Left colon (tissue), 2 donors: ENCODE measurements around the gene ACOX3. TPM values are rescaled to one million over a fixed set of nuclear protein-coding genes. Genes with fewer than 3 reads are reported as not detected.
A peak's percentile ranks its signal among the peaks of the same experiment; 100 is the strongest.
"Not testable (repeated sequence)": the region's sequence is repeated elsewhere in the genome, so short reads cannot be mapped to it uniquely, and the experiment has no call there.

ENCODE experiments used
- ATAC-seq: fragments of 200-7000 bp; cut with Tn5 transposase; one replicate; pipeline ENCODE4 v1.9.1; 2020; ENCODE audit warnings: mild to moderate bottlenecking, moderate library complexity
- DNase-seq, 2 donors: peaks; one replicate each; pipeline ENCODE4 v3.0.0-alpha.2; 2020
- intact Hi-C, 2 donors: fragments of 100-400 bp; cut with DNase I in 1 of 2; cut with micrococcal nuclease in 1 of 2; formaldehyde crosslinking; loops; one replicate each; pipeline versions ENCODE4 v1.11.2 to v1.14.0; 2022; cut with DNase I, micrococcal nuclease
- total RNA-seq, 2 donors: library from RNA; stranded (reverse); fragmentation: NEBNext Ultra II Directional; extraction: Animal tissue kit (Norgen Biotek cat#: 25700); gene quantifications; one replicate each; pipeline ENCODE4 v1.2.1, GENCODE V29; 2021
- donor health status: DM: no; HTN: no; CAD: no.
- donor health status: DM: yes; HTN: yes; CAD: no.

Gene ACOX3
- total RNA-seq, 2 donors from 2014 or later: 25.9 to 29.7 TPM

DNA sequence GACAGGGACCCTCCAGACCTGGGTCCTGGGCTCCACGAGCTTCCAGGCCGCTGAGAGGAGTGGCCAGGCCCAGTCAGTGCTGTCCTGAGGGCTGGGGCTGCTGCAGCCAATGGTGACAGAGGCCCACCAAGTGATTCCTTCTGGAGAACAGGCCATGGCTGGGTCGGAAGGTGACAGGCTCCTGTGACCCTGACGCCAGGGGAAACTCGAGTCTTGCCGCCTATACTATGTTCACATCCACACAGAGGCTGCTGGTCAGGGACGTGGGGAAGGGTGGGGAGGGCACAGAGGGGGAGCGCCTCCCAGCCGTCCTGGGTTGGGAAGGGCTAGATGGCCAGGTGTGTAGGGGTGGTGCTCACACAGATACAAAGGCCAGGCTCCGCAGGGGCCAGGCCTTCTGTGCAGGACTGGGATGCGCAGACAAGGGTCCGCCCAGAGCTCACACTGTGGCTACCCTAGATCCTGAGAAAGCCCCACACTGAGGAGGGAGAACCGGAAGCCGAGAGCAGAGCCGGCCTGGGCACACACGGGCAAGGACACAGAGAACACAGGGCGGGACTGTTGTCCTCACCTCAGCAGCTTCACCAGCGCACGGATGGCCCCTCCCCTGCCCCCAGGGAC, 89.6 kb downstream of the ACOX3 start:
- intact Hi-C loops: no loop called here
- ATAC-seq (no peak), DNase-seq (no peak)

DNA sequence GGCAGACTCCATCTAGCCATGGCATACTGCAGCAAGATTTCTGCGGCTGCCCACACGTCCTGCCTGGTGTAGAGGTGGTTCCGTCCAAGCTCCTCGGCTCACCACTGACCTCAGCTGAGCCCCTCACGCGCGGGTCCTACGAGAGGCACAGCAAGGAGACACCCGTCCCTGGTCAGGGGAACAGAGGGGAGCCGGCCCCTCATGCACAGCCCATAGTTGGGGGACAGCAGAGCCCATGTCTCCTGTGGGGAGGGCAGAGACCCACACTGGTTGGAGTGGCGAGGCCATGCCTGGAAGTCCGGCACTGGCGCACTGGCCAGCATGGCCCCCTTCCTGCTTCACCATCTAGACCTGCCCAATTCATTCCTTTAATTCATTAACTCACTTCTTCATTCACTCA, 90.2 kb downstream of the ACOX3 start:
- ATAC-seq (no peak), DNase-seq (no peak)
- intact Hi-C loops: no loop called here

DNA sequence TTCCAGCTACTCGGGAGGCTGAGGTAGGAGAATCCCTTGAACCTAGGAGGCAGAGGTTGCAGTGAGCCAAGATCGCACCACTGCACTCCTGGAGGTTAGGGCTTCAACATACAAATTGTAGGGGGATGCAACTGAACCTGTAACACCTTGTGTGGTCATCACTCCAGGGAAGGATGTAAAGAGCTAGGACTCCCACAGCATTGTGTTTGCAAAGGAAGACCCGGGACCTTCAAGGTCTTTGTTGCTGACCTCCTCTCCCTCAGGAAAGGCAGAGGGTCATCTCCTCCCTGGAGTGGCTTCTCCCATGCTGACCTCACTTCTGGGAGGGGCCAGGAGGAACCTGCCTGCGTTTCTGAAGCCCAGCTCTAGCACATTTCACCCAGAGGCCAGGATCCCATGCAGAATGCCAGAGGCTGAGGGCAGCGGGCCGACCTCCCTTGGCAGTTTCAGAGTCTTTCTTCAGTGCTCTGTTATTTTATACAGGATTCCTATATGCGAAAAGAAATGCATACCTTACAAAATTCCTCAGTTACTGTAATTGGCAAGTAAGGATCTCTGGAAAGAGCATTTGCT, 90.8 kb downstream of the ACOX3 start:
- intact Hi-C loops: no loop called here
- DNase-seq (no peak), ATAC-seq (no peak)

GRCh38 chr4:8349236-8349635, 91.3 kb downstream of the ACOX3 start:
- ATAC-seq, DNase-seq, intact Hi-C loops: not testable (repeated sequence)

GRCh38 chr4:8348071-8348470, 92.5 kb downstream of the ACOX3 start:
- intact Hi-C loops: no loop called here
- ATAC-seq (no peak), DNase-seq (no peak)

DNA sequence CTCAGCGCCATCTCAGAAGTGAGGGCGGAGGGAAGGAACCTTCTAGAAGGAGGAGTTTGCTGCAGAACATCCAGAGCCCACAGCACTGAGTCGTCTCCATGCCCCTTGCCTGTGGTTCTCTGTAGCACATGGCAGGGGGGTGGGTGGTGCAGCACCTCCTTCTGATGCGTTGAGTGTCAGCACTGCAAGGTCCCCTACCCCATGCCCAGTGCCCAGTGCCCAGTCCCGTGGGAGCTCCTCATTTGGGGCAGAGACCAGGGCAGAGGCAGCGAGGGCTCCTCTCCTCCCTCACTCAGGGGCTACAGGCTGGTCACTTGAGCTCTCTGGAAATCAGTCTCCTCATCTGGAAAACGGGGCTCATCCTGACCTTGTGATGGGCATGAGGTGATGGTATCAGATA, 92.9 kb downstream of the ACOX3 start:
- intact Hi-C loops: no loop called here
- DNase-seq (no peak), ATAC-seq (no peak)

DNA sequence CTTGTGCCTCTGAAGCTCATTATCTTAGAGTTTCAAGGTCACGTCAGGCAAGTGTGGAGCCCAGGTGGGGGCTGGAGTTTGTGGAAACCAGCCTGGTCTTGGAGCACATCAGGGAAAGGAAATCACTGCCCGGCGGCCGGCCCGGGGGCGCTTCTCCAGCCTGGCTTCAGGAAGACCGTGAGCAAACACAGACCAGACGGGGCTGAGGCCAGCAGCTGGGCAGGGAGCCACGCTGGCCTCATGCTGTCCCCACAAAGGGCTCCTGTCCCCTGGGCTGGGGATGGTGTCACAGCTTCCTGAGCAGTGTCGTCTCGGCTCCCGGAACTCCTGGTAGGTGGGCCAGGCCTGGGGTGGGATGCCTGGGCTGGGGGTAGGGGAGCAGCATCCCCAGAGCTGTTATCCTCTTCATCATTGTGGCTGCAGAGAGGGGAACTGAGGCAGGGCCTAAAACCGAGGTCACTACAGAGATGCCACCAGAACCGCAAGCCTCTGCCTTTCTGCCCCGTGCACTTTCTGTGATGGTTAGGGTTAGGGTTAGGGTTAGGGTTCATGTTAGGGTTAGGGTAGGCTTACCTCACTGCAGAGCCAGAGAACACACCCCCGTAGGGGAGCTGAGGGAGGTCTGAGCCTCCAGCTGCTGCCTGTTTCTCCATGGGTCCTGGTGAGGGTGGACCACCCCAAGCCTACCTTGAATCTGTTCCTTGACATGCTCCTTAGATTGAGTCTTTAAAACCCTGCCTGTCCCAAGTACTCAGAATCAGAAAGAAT, 93.5 kb downstream of the ACOX3 start:
- intact Hi-C loops: no loop called here
- ATAC-seq (no peak), DNase-seq (no peak)

DNA sequence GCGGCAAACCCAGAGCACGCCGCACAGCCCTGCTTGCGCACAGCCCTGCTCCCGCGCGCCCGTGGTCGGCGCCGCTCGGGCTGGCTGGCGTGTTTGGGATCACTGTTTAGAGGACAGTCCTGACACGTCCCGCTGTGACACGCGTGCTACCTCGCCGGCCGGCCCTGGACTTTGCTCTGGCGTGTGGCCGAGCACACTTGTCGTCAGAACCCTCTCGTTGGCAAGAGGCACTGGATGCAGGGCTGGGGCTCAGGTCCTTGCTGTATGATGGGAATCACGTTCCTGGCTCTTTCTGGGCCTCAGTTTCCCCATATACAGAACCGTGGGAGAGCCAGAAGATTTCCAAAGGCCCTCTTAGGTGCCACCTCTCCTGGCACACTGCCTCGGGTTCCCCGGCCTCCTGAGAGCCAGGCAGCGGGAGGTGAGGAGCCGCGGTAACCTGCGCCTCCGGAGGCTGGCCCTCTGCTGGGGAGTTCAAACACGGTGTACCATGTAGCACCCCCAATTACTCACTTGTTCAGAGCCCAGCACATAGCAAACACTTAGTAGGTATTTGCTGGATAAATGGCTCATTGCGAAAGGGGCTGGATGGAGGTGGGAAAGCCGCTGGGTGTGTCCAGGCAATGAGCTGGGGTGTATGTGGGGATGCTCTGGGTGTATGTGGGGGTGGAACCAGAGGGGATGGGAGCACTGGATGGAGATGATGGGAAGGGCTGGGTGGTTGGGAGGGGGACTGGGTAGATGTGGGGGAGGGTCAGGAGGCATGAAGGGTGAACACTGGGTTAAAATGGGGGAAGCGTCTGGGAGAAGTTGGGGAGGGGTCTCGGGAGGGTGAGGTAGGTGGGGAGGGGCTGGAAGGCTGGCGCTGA, 94.3 kb downstream of the ACOX3 start:
- DNase-seq: no peak
- intact Hi-C loops: no loop called here

GRCh38 chr4:8345053-8345945, 95.2 kb downstream of the ACOX3 start:
- ATAC-seq (no peak), DNase-seq (no peak)
- intact Hi-C loops: no loop called here

More for the DNA sequence above, 94.3 kb downstream of the ACOX3 start:
- no peak for ATAC-seq

GRCh38 chr4:8344377-8344776, 96.1 kb downstream of the ACOX3 start:
- intact Hi-C loops: no loop called here
- ATAC-seq: no peak

DNA sequence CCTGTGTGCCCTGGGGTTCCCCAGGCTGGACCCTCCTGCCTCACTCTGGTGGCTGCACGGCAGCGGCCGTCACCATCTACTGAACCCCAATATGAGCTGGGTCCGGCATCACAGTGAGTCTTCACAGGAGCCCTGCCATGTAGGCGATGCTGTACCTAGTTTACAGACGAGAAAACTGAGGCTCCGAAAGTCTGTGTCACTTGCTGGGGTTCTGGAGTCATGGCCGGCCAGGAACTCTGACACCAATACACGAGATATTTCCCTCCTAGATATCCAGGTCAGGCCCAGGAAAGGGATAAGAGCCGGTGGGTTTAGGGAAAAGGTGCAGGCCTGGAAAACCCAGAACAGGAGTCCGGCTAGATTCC, 96.6 kb downstream of the ACOX3 start:
- intact Hi-C loops: no loop called here
- DNase-seq (no peak), ATAC-seq (no peak)

More at GRCh38 chr4:8344377-8344776, 96.1 kb downstream of the ACOX3 start:
- DNase-seq: no peak

DNA sequence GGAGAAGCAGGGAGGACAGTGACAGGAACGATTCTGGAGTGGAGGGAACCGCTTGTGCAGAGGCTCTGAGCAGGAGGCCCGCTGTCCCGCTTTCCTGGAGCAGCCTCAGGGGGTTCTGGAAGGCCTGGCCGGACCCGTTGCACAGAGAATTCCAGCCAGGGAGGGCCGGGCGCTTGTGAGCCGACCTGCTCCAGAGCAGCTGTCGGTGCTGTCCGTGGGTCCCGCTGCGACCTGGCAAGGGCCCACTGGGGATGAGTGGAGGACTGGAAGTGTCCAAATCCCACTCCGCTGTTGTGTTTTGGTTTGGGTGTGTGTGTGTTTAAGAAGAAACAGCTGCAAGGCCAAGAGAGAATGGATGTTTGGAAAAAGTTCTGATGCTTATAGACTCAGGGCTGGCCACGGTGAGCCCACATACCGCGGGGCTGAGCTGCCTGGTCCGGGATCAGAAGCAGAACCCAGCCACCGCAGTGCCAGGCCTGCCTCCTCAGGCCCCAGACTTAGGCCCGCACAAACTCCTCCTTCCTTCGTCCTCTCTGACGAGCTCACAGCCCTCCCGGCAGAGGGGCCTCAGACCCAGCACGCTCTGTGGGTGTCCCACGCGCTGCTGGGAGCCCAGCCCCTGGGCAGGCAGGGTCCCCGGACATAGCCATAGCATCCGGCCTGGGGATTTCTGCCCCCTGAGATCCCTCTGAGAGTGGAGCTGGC, 97.1 kb downstream of the ACOX3 start:
- intact Hi-C loops: no loop called here
- DNase-seq (no peak), ATAC-seq (no peak)

GRCh38 chr4:8342651-8343261, 97.8 kb downstream of the ACOX3 start:
- no peak for DNase-seq
- no peak for ATAC-seq
- intact Hi-C loops: no loop called here

DNA sequence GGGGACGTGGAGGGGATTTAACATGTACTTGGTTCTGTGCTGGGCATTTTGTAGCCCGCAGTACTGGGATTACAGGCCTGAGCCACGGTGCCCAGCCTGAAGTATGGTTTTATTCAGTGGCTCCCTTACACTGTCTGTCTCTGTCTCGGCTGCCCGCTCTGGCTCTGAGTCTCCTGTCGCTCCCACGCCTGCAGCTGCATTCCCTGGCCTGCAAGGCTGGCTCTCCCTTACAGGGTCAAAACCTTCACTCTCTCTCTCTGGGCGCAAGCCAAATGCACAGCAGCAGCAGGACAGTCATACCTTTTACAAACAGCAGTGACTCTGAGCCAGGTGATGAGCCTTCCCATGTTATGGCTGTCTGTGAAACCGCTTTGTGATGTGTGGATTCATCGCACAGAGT, 98.8 kb downstream of the ACOX3 start:
- intact Hi-C loops: no loop called here
- ATAC-seq (no peak), DNase-seq (no peak)

DNA sequence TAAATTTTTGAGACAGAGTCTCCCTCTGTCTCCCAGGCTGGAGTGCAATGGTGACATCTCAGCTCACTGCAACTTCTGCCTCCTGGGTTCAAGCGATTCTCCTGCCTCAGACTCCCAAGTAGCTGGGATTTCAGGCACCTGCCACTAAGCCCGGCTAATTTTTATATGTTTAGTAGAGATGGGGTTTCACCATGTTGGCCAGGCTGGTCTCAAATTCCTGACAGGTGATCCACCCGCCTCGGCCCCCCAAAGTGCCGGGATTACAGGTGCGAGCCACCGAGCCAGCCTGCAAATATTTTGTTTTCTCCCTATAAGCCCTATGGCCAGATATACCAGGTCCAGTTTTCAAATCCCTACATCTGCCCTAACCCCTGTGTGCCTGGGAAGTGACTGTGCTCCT, 99.2 kb downstream of the ACOX3 start:
- intact Hi-C loops, ATAC-seq, DNase-seq: not testable (repeated sequence)

GRCh38 chr4:8340781-8341241, 99.7 kb downstream of the ACOX3 start:
- DNase-seq (peak; percentile 32 to 67), ATAC-seq (no peak)
- intact Hi-C loops: no loop called here

GRCh38 chr4:8338351-8338961, 102.1 kb downstream of the ACOX3 start:
- intact Hi-C loops: no loop called here
- DNase-seq (no peak), ATAC-seq (no peak)
